Measurements from ENCODE around the gene ARL13B.

ARL13B gene

GRCh38 chr3:94098452-94098851 lies 118.5 kb downstream of the ARL13B start:
- TF ChIP-seq GATA3 (IDR thresholded peaks at IDR 0.05; ENCODE audit: low read depth, low read length): no peak
- no peak for TF ChIP-seq GATA2 (IDR thresholded peaks at IDR 0.05; ENCODE audit: low read depth, low read length)

DNA sequence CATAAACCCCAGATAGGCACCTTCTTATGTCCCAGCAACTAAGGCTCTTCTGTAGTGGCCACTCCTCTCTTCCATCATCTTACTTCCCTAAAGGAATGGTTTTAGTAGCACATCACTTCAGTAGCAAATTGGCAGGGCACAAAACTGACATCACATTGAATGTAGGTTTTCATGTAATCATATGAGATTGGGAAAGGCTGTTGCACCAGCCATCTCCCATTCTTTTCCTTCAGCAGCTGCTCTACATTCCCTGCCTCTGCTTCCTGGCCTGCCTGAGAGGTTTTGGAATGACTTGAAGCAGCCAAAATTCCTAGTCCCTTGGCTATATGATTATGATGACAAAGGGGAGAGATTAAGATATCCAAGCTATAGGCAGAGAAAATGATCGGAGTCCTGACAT lies 119.4 kb downstream of the ARL13B start:
- no peak for TF ChIP-seq GATA3 (IDR thresholded peaks at IDR 0.05; ENCODE audit: low read depth, low read length)
- TF ChIP-seq GATA2 (IDR thresholded peaks at IDR 0.05; ENCODE audit: low read depth, low read length): no peak; the same call in 1 of the 2 replicates

GRCh38 chr3:94101860-94102259 lies 121.9 kb downstream of the ARL13B start:
- no peak; the same call in 1 of the 2 replicates for TF ChIP-seq GATA3 (IDR thresholded peaks at IDR 0.05; ENCODE audit: low read depth, low read length)
- TF ChIP-seq GATA2 (IDR thresholded peaks at IDR 0.05; ENCODE audit: low read depth, low read length): no peak

All from SH-SY5Y (cell line).